GM19324 (cell line): ENCODE results near the gene TMEM87B.

ENCODE experiments used
- ATAC-seq: cut with Tn5 transposase; IDR thresholded peaks from one replicate; pipeline ENCODE4 v1.9.1; 2021; ENCODE audit warnings: mild to moderate bottlenecking, moderate library complexity; ENCODE audit not compliant: unreplicated experiment, low FRiP score

The TMEM87B gene

GRCh38 chr2:112163541-112163981 lies 108.5 kb downstream of the TMEM87B start:
- ATAC-seq = no peak

- ATAC-seq = no peak
These were observed 109.8 kb downstream of the TMEM87B start for GRCh38 chr2:112164876-112165275.

GRCh38 chr2:112165296-112165695 lies 110.2 kb downstream of the TMEM87B start:
- ATAC-seq = no peak

- ATAC-seq = no peak
These were observed 111.9 kb downstream of the TMEM87B start for GRCh38 chr2:112166806-112167499.

- no peak for ATAC-seq
These were observed 113.5 kb downstream of the TMEM87B start for GRCh38 chr2:112168422-112169124.
